Astrocyte of the cerebellum (primary cell): ENCODE data around the gene SUMO4.

Source experiments
- DNase-seq: peaks from one replicate; pipeline ENCODE4 v3.0.0-alpha.2; 2011; ENCODE audit warnings: low read depth
- H3K4me3 ChIP-seq: 2 replicates; pipeline ENCODE4 v1.5.1; 2011; ENCODE audit warnings: mild to moderate bottlenecking, low read depth, low read length, moderate library complexity
- CTCF ChIP-seq: IDR thresholded peaks from 2 replicates; pipeline ENCODE4 v1.5.1; 2012; ENCODE audit warnings: low read length, low read depth, moderate library complexity, mild to moderate bottlenecking; ENCODE audit errors: missing control alignments
- in situ Hi-C: cut with HindIII; loops from 2 replicates; pipeline ENCODE4 v1.10.0; 2017; ENCODE audit warnings: low sequenced_read_pairs

Gene SUMO4

GRCh38 chr6:149395185-149395584 lies 4.9 kb upstream of the SUMO4 start:
- no peak for TF ChIP-seq CTCF
- no peak overlapping the region for H3K4me3 ChIP-seq
- in situ Hi-C loops = no loop called here
- no peak for DNase-seq

GRCh38 chr6:149397384-149397783 lies 2.7 kb upstream of the SUMO4 start:
- no peak for DNase-seq
- no peak overlapping the region for H3K4me3 ChIP-seq
- TF ChIP-seq CTCF = no peak
- in situ Hi-C loops = no loop called here

- in situ Hi-C loops = loop anchor here (25.0 kb wide), 1 partner anchor 316 kb away; no protein-coding TSS in a partner anchor
- H3K4me3 ChIP-seq = no peak overlapping the region
- no peak for TF ChIP-seq CTCF
- no peak for DNase-seq
Observed at GRCh38 chr6:149403534-149403933, 3.5 kb downstream of the SUMO4 start.

GRCh38 chr6:149405823-149406765 lies 6.0 kb downstream of the SUMO4 start:
- no peak overlapping the region for H3K4me3 ChIP-seq
- no peak for TF ChIP-seq CTCF
- in situ Hi-C loops = loop anchor here (25.0 kb wide), 1 partner anchor 319 kb away; no protein-coding TSS in a partner anchor
- DNase-seq = no peak

GRCh38 chr6:149409617-149410016 lies 9.6 kb downstream of the SUMO4 start:
- no peak for DNase-seq
- no peak overlapping the region for H3K4me3 ChIP-seq
- in situ Hi-C loops = loop anchor here (25.0 kb wide), 1 partner anchor 322 kb away; no protein-coding TSS in a partner anchor
- TF ChIP-seq CTCF = no peak

- in situ Hi-C loops = loop anchor here (25.0 kb wide), 1 partner anchor 323 kb away; no protein-coding TSS in a partner anchor
- no peak for DNase-seq
- no peak for TF ChIP-seq CTCF
- H3K4me3 ChIP-seq = no peak overlapping the region
Observed at GRCh38 chr6:149410557-149410956, 10.5 kb downstream of the SUMO4 start.
